GM19023 (cell line): ENCODE results near the gene RAB3GAP2.
"Not testable (repeated sequence)": the region's sequence is repeated elsewhere in the genome, so short reads cannot be mapped to it uniquely, and the experiment has no call there.

Experiments used
- ATAC-seq: cut with Tn5 transposase; IDR thresholded peaks from one replicate; pipeline ENCODE4 v1.9.1; 2021; ENCODE audit warnings: mild to moderate bottlenecking, moderate library complexity; ENCODE audit not compliant: unreplicated experiment

The RAB3GAP2 gene

GRCh38 chr1:220287129-220287528 lies 14.9 kb upstream of the RAB3GAP2 start:
- no peak for ATAC-seq

- ATAC-seq, result no peak
Observed at GRCh38 chr1:220283625-220284024, 11.4 kb upstream of the RAB3GAP2 start.

GRCh38 chr1:220281159-220281574 lies 8.9 kb upstream of the RAB3GAP2 start:
- ATAC-seq, result no peak

- no peak for ATAC-seq
Observed at GRCh38 chr1:220280249-220280648, 8.0 kb upstream of the RAB3GAP2 start.

DNA sequence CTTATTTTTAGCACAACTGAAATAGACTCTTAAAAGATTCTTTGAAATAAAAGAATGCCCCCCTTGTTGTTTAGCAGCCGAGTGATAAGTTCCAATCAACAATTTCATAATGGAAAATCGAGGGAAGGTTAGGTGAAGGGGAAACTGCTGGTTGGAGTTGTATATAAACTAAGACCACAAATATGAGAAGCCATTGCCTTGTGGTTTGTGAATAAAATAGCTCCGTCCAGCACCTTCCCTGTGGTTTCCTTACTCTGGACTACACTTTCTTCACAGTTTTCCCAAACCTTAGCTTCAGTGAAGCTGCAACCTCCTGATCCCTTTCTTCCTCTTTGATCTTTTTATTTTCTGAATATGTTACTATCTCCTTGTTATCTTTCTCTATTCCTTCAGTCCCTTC lies 6.7 kb upstream of the RAB3GAP2 start:
- no peak for ATAC-seq

- ATAC-seq, result no peak
Observed at GRCh38 chr1:220275430-220275829, 3.2 kb upstream of the RAB3GAP2 start.

DNA sequence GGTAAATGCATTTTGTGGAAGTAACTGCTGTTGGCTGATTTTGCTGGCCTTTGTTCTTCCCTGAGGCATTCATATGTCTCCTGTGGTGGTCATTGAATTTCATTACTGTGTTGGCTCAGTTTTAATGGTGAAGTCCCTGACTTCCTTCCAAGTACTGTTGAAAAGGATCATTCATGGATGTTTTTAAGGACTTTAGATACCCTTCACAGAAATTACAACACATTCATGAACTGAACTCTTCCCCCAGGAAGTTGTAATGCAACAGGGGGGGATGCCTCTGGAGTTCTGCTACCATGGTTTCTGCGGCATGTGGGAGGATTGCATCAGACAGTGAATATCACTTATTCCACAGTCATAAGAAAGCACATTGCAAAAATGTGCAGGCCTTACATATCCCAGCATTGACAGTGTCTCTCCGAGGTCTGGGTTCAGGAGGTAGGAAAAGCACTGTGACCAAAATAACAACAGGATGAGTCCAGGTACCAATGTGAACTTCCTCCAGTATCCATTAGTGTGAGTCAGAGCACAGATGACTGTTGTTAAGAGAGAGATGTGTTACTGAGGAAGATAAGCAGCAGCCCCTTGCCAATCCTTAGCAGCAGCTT lies 2.1 kb upstream of the RAB3GAP2 start:
- no peak for ATAC-seq

DNA sequence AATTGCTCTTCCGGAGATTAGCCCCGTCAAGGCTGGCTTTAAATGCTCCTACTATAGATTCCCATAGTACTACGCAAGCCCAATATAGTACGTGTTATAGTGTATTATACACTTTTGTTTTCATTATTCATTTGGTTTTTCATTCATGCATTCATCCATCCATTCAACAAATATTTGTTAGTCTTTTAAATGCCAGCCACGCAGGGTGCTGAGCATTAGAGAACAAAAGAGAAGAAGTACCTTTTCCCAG lies 513 bp upstream of the RAB3GAP2 start:
- no peak for ATAC-seq

- peak; percentile 6 for ATAC-seq
Observed at GRCh38 chr1:220271706-220272046, 577 bp downstream of the RAB3GAP2 start.

DNA sequence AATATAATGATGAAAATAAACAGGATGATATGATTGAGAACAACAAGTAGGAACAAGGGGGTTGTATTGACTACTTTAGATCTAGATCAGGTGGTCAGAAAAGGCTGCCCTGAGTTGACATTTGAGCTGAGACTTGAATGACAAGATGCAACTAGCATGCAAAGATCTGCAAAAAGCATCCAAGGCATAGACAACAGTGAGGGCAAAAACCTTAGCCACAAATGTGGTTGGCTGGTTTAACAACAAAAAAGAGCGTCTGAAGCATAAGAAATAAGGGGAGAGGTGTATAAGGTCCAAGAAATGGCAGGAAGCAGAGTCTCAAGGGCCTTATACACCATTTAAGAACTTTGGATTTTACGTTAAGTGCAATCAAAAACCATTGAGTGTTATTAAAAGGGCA lies 3.2 kb downstream of the RAB3GAP2 start:
- no peak for ATAC-seq

- ATAC-seq, result no peak
Observed at GRCh38 chr1:220267630-220268029, 4.6 kb downstream of the RAB3GAP2 start.

- ATAC-seq, result not testable (repeated sequence)
Observed at GRCh38 chr1:220260228-220260627, 12.0 kb downstream of the RAB3GAP2 start.

GRCh38 chr1:220259756-220260155 lies 12.5 kb downstream of the RAB3GAP2 start:
- not testable (repeated sequence) for ATAC-seq

DNA sequence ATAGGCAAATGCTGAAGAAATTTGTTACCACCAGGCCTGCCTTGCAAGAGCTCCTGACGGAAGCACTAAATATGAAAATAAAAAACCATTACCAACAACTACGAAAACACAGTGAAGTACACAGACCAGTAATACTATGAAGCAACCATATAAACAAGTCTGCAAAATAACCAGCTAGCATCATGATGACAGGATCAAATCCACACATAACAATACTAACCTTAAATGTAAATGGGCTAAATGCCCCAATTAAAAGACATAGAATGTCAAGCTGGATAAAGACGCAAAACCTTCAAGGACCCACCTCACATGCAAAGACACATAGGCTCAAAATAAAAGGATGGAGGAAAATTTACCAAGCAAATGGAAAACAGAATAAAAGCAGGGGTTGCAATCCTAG lies 16.1 kb downstream of the RAB3GAP2 start:
- not testable (repeated sequence) for ATAC-seq

DNA sequence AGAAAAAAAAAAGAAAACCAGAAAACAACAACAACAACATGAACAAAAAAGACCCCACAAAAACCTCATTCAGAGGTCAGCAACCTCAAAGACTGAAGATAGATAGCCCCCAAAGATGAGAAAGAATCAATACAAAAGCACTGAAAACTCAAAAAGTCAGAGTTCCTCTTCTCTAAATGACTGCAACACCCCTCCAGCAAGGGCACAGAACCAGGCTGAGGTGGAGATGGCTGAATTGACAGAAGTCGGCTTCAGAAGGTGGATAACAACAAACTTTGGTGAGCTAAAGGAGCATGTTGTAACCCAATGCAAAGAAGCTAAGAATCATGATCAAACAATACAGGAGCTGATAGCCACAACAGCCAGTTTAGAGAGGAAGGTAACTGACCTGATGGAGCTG lies 17.0 kb downstream of the RAB3GAP2 start:
- ATAC-seq, result no peak

- not testable (repeated sequence) for ATAC-seq
Observed at GRCh38 chr1:220253290-220253689, 19.0 kb downstream of the RAB3GAP2 start.

GRCh38 chr1:220251272-220251671 lies 21.0 kb downstream of the RAB3GAP2 start:
- ATAC-seq, result no peak

DNA sequence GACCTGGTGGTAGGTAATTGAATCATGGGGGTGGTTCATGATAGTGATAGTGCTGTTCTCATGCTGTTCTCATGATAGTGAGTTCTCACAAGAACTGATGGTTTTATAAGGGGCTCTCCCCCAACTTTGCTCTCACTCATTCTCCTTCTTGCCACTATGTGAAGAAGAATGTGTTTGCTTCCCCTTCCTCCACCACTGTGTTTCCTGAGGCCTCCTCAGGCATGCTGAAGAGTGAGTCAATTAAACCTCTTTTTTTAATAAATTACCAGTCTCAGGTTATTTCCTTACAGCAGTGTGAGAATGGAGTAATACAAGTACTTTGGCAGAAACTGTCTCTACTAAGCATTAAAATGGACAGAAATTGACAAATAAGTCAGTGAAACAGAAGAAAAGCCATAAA lies 21.6 kb downstream of the RAB3GAP2 start:
- ATAC-seq, result no peak

- ATAC-seq, result no peak
Observed at GRCh38 chr1:220249522-220249921, 22.7 kb downstream of the RAB3GAP2 start.

DNA sequence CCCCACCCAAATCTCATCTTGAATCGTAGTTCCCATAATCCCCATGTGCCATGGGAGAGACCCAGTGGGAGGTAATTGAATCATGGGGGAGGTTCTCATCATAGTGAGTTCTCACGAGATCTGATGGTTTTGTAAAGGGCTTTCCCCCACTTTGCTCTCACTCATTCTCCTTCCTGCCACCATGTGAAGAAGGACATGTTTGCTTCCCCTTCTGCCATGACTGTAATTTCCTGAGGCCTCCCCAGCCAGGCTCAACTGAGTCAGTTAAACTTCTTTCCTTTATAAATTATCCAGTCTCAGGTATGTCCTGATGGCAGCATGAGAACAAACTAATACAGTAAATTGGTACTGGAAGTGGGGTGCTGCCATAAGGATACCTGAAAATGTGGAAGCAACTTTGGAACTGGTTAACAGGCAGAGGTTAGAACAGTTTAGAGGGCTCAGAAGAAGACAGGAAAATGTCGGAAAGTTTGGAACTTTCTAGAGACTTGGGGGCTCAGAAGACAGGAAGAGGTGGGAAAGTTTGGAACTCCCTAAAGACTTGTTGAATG lies 23.5 kb downstream of the RAB3GAP2 start:
- ATAC-seq, result not testable (repeated sequence)

DNA sequence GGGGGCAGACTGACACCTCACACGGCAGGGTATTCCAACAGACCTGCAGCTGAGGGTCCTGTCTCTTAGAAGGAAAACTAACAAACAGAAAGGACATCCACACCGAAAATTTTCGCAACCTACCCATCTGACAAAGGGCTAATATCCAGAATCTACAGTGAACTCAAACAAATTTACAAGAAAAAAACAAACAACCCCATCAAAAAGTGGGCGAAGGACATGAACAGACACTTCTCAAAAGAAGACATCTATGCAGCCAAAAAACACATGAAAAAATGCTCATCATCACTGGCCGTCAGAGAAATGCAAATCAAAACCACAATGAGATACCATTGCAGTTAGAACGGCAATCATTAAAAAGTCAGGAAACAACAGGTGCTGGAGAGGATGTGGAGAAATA lies 26.4 kb downstream of the RAB3GAP2 start:
- not testable (repeated sequence) for ATAC-seq

DNA sequence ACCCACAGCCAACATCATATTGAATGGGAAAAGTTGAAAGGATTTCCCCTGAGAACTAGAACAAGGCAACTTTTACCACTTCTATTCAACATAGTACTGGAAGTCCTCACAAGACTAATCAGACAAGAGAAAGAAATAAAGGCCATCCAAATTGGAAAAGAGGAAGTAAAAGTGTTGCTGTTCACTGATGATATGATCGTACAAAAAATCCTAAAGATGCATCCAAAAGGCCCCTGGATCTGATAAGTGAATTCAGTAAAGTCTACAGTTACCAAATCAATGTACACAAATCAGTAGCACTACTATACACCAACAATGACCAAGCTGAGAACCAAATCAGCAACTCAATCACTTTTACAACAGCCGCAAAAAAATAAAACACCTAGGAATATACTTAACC lies 28.3 kb downstream of the RAB3GAP2 start:
- ATAC-seq, result no peak

- no peak for ATAC-seq
Observed at GRCh38 chr1:220241072-220241663, 31.1 kb downstream of the RAB3GAP2 start.
